SW 1271 (cell line): Measurements from ENCODE around the gene MRPS18C.
"Not testable (repeated sequence)": the region's sequence is repeated elsewhere in the genome, so short reads cannot be mapped to it uniquely, and the experiment has no call there.

Source experiments
- DNase-seq, 2 experiments: peaks; one replicate each; lab custom pipeline; 2025; lab: John Stamatoyannopoulos, UW

MRPS18C gene

GRCh38 chr4:83496085-83496917, 40.4 kb downstream of the MRPS18C start:
- not testable (repeated sequence) for DNase-seq

- DNase-seq, result no peak
Observed at GRCh38 chr4:83498187-83498586, 42.3 kb downstream of the MRPS18C start.

DNA sequence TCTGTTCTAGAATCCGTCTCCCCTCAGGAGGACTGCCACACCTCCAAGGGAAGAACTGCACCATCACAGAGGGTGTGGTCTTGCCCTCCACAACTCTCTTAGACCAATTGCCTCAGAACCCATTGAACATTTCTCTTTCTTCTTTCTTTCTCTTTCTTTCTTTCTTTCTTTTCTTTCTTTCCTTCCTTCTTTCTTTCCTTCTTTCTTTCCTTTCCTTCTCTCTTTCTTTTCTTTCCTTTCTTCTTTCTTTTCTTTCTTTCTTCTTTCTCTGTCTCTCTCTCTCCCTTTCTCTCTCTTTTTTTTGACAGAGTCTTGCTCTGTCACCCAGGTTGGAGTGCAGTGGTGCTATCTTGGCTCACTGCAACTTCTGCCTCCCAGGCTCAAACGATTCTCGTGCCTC, 45.8 kb downstream of the MRPS18C start:
- not testable (repeated sequence) for DNase-seq

DNA sequence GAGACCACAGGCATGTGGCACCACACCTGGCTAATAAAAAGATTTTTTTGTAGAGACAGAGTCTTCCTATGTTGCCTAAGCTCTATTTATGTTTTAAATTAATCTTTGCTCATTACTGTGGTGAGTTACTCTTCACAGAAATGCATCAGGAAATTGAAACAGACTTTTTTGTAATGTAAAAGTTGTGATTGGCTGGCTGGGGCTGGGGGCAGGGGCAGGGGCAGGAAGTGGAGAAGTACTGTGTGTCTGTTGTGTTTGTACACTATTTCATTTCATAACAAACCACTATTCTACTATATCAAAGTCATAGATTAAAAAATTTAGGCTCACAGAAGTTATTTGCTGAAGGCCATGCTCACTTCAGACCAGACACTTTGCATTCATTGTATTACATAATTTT, 48.1 kb downstream of the MRPS18C start:
- DNase-seq, result no peak

GRCh38 chr4:83504503-83504902, 48.6 kb downstream of the MRPS18C start:
- no peak for DNase-seq

- DNase-seq, result no peak
Observed at GRCh38 chr4:83504996-83505395, 49.1 kb downstream of the MRPS18C start.

GRCh38 chr4:83509156-83509585, 53.3 kb downstream of the MRPS18C start:
- DNase-seq, result peak in 1 of 2 experiments; percentile 17

DNA sequence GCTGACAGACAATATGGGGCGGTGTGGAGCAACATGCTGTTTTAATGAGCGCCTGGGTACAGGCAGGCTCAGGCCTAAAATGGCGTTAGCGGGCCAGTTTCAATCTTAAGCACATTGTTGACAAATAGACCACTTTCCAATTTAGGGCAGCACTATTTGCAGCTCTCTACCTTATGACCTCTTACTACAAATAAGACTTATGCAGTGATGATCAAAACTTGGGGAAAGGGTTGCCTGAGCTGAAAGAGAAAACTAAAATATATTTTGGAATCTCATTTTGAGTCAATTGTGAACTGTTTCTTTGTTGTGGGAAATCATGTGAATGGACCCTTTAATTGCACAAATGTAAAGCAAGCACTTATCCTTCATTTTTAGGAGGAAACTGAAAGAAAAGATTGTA, 54.6 kb downstream of the MRPS18C start:
- DNase-seq, result no peak
